HEK293 (cell line): ENCODE measurements around the gene CLCF1.

ENCODE experiments used
- CTCF ChIA-PET: fragments of 350-600 bp; formaldehyde crosslinking; extraction: SDS; loops from one replicate; lab custom pipeline; 2021; ENCODE audit warnings: antibody characterized with exemption; lab: Yijun Ruan, JAX
- POLR2A ChIA-PET: fragments of 300-600 bp; formaldehyde crosslinking; extraction: SDS; loops from one replicate; lab custom pipeline; 2020; ENCODE audit warnings: antibody characterized with exemption, inconsistent platforms; lab: Yijun Ruan, JAX
- H3K27ac ChIP-seq: fragments of 200-500 bp; sonication (Bioruptor generic); 2 replicates; pipeline ENCODE4 v1.5.1; 2014; ENCODE audit warnings: low read depth, low read length, control low read depth, inconsistent platforms; ENCODE audit errors: extremely low read depth
- H3K36me3 ChIP-seq, 2 experiments: fragments of 200-500 bp in 1 of 2; sonication (Bioruptor generic) in 1 of 2; 1 replicate in 1 of 2; 2 replicates in 1 of 2; pipeline ENCODE4 v1.5.1; 2014 to 2017; ENCODE audit warnings: inconsistent platforms in 2 of 2, low read length in 2 of 2; ENCODE audit not compliant: control insufficient read depth in 2 of 2, insufficient read depth in 1 of 2
- H3K4me1 ChIP-seq: fragments of 200-500 bp; sonication (Bioruptor generic); 2 replicates; pipeline ENCODE4 v1.5.1; 2014; ENCODE audit warnings: mild to moderate bottlenecking, low read length, inconsistent platforms; ENCODE audit not compliant: control insufficient read depth, insufficient read depth
- H3K4me3 ChIP-seq: 2 replicates; pipeline ENCODE4 v1.5.1; 2011; ENCODE audit warnings: low read depth, mild to moderate bottlenecking, control low read depth, low read length, moderate library complexity
- H3K9me3 ChIP-seq: fragments of 200-500 bp; sonication (Bioruptor generic); 2 replicates; pipeline ENCODE4 v1.5.1; 2014; ENCODE audit warnings: low read depth, low read length, inconsistent platforms; ENCODE audit not compliant: control insufficient read depth, insufficient read depth
- AEBP2 ChIP-seq: fragments of 450-650 bp; formaldehyde crosslinking; IDR thresholded peaks from 2 replicates; pipeline ENCODE4 v1.5.1; 2016; ENCODE audit warnings: missing biosample characterization, missing genetic modification characterization, borderline replicate concordance
- BCL11B ChIP-seq: fragments of 450-650 bp; formaldehyde crosslinking; IDR thresholded peaks from 2 replicates; pipeline ENCODE4 v1.5.1; 2016; ENCODE audit warnings: low read depth, missing biosample characterization, missing genetic modification characterization
- HOXC10 ChIP-seq: sonication (generic); formaldehyde crosslinking; IDR thresholded peaks from 2 replicates; pipeline ENCODE4 v1.8.1; 2023; ENCODE audit warnings: mild to moderate bottlenecking, missing genetic modification reagents
- HOXD13 ChIP-seq: sonication (generic); formaldehyde crosslinking; IDR thresholded peaks from 2 replicates; pipeline ENCODE4 v1.8.0; 2022; ENCODE audit warnings: missing genetic modification reagents, borderline replicate concordance
- YY2 ChIP-seq: fragments of 450-650 bp; formaldehyde crosslinking; IDR thresholded peaks from 2 replicates; pipeline ENCODE4 v1.5.1; 2016; ENCODE audit warnings: missing biosample characterization, missing genetic modification characterization
- ZNF132 ChIP-seq: fragments of 450-650 bp; formaldehyde crosslinking; IDR thresholded peaks from 2 replicates; pipeline ENCODE4 v1.5.1; 2017; ENCODE audit warnings: missing biosample characterization, missing genetic modification characterization, borderline replicate concordance
- ZNF184 ChIP-seq: fragments of 450-650 bp; IDR thresholded peaks from 2 replicates; pipeline ENCODE4 v1.5.1; 2018; ENCODE audit warnings: missing biosample characterization, mild to moderate bottlenecking, missing genetic modification characterization
- ZNF223 ChIP-seq: fragments of 450-650 bp; formaldehyde crosslinking; IDR thresholded peaks from 2 replicates; pipeline ENCODE4 v1.5.1; 2016; ENCODE audit warnings: missing biosample characterization, missing genetic modification characterization
- ZNF302 ChIP-seq: fragments of 450-650 bp; formaldehyde crosslinking; IDR thresholded peaks from 2 replicates; pipeline ENCODE4 v1.5.1; 2016; ENCODE audit warnings: missing biosample characterization, missing genetic modification characterization, low read depth
- ZNF37A ChIP-seq: fragments of 450-650 bp; IDR thresholded peaks from 2 replicates; pipeline ENCODE4 v1.5.1; 2018; ENCODE audit warnings: missing biosample characterization, missing genetic modification characterization
- ZNF48 ChIP-seq: fragments of 450-650 bp; formaldehyde crosslinking; IDR thresholded peaks from 2 replicates; pipeline ENCODE4 v1.5.1; 2016; ENCODE audit warnings: missing biosample characterization, missing genetic modification characterization
- ZNF561 ChIP-seq: fragments of 450-650 bp; IDR thresholded peaks from 2 replicates; pipeline ENCODE4 v1.5.1; 2018; ENCODE audit warnings: missing biosample characterization, missing genetic modification characterization, borderline replicate concordance
- ZNF596 ChIP-seq: fragments of 450-650 bp; IDR thresholded peaks from 2 replicates; pipeline ENCODE4 v1.5.0; 2018; ENCODE audit warnings: missing biosample characterization, mild to moderate bottlenecking, missing genetic modification characterization, moderate library complexity
- ZNF621 ChIP-seq: fragments of 450-650 bp; formaldehyde crosslinking; IDR thresholded peaks from 2 replicates; pipeline ENCODE4 v1.5.1; 2017; ENCODE audit warnings: missing biosample characterization, missing genetic modification characterization
- ZNF843 ChIP-seq: fragments of 450-650 bp; formaldehyde crosslinking; IDR thresholded peaks from 2 replicates; pipeline ENCODE4 v1.5.1; 2016; ENCODE audit warnings: missing biosample characterization, missing genetic modification characterization
- ZXDB ChIP-seq: fragments of 450-650 bp; formaldehyde crosslinking; IDR thresholded peaks from 2 replicates; pipeline ENCODE4 v1.5.1; 2016; ENCODE audit warnings: missing biosample characterization, missing genetic modification characterization
- TF ChIP-seq, protein P1 (sequence below): fragments of 450-650 bp; IDR thresholded peaks from 2 replicates; pipeline ENCODE4 v1.5.1; 2018; ENCODE audit warnings: missing biosample characterization, mild to moderate bottlenecking, missing genetic modification characterization
- TF ChIP-seq, protein P2 (sequence below): fragments of 450-650 bp; formaldehyde crosslinking; IDR thresholded peaks from 2 replicates; pipeline ENCODE4; 2016; ENCODE audit warnings: missing biosample characterization, missing genetic modification characterization
- TF ChIP-seq, protein P3 (sequence below): fragments of 450-650 bp; formaldehyde crosslinking; optimal IDR thresholded peaks from 2 replicates; pipeline ENCODE3; 2016; ENCODE audit warnings: missing biosample characterization, mild to moderate bottlenecking, missing genetic modification characterization
- TF ChIP-seq, protein P4 (sequence below): fragments of 450-650 bp; formaldehyde crosslinking; IDR thresholded peaks from 2 replicates; pipeline ENCODE4 v1.5.1; 2016; ENCODE audit warnings: missing biosample characterization, missing genetic modification characterization

The CLCF1 gene

GRCh38 chr11:67332081-67332691, 41.2 kb downstream of the CLCF1 start (continued):
- TF ChIP-seq ZNF132 (tag by site-specific recombination) (no peak), AEBP2 (no peak), ZNF48 (tag by site-specific recombination) (no peak)
- TF ChIP-seq, protein P1, sequence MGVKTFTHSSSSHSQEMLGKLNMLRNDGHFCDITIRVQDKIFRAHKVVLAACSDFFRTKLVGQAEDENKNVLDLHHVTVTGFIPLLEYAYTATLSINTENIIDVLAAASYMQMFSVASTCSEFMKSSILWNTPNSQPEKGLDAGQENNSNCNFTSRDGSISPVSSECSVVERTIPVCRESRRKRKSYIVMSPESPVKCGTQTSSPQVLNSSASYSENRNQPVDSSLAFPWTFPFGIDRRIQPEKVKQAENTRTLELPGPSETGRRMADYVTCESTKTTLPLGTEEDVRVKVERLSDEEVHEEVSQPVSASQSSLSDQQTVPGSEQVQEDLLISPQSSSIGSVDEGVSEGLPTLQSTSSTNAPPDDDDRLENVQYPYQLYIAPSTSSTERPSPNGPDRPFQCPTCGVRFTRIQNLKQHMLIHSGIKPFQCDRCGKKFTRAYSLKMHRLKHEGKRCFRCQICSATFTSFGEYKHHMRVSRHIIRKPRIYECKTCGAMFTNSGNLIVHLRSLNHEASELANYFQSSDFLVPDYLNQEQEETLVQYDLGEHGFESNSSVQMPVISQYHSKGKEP (tag by site-specific recombination), result no peak
- TF ChIP-seq, all 188 proteins: peak for 0

DNA sequence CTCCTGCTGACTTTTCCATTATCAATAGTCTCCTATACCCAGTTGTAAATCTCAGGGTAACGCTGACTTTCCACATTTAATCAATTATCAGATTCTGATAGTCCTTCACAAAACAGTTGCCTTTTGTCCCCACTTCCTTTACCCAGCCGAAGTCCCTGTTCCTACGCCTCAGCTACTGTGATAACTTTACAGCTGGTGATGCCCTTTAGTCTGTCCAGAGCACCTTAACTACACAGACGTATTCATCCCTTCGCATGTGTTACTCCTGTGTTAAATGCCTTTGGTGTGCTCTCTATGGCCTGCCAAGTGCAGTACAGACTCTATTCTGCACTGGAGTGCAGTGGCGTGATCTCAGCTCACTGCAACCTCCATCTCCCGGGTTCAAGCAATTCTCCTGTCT, 49.9 kb downstream of the CLCF1 start:
- ChIA-PET POLR2A (interaction anchor here (1.2 to 1.4 kb wide), 2 partner anchors 35 to 49 kb away, joined by 3 to 4 read pairs; no protein-coding TSS in a partner anchor), CTCF (interaction anchor here (1.5 to 11.2 kb wide), 2 partner anchors 22 to 60 kb away, joined by 6 to 104 read pairs; no protein-coding TSS in a partner anchor)
- H3K27ac ChIP-seq, result no peak overlapping the region
- TF ChIP-seq ZNF223 (tag by site-specific recombination), result no peak
- TF ChIP-seq BCL11B (tag by site-specific recombination), result no peak
- no peak for TF ChIP-seq HOXD13 (CRISPR knock-in tag)
- no peak for TF ChIP-seq ZNF596 (tag by site-specific recombination)
- no peak for TF ChIP-seq YY2 (tag by site-specific recombination)
- TF ChIP-seq ZNF621 (tag by site-specific recombination), result no peak
- no peak for TF ChIP-seq ZXDB
- TF ChIP-seq, protein P2, sequence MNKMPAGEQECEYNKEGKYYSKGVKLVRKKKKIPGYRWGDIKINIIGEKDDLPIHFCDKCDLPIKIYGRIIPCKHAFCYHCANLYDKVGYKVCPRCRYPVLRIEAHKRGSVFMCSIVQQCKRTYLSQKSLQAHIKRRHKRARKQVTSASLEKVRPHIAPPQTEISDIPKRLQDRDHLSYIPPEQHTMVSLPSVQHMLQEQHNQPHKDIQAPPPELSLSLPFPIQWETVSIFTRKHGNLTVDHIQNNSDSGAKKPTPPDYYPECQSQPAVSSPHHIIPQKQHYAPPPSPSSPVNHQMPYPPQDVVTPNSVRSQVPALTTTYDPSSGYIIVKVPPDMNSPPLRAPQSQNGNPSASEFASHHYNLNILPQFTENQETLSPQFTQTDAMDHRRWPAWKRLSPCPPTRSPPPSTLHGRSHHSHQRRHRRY (tag by site-specific recombination), result no peak
- no peak for TF ChIP-seq ZNF302 (tag by site-specific recombination)
- no peak for TF ChIP-seq HOXC10 (CRISPR knock-in tag)
- no peak for TF ChIP-seq ZNF561 (tag by site-specific recombination)
- no peak for TF ChIP-seq ZNF37A (tag by site-specific recombination)
- TF ChIP-seq ZNF184 (tag by site-specific recombination), result no peak
- TF ChIP-seq, protein P3, sequence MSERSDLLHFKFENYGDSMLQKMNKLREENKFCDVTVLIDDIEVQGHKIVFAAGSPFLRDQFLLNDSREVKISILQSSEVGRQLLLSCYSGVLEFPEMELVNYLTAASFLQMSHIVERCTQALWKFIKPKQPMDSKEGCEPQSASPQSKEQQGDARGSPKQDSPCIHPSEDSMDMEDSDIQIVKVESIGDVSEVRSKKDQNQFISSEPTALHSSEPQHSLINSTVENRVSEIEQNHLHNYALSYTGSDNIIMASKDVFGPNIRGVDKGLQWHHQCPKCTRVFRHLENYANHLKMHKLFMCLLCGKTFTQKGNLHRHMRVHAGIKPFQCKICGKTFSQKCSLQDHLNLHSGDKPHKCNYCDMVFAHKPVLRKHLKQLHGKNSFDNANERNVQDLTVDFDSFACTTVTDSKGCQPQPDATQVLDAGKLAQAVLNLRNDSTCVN (tag by site-specific recombination), result no peak
- TF ChIP-seq ZNF843 (tag by site-specific recombination), result no peak
- TF ChIP-seq, protein P4, sequence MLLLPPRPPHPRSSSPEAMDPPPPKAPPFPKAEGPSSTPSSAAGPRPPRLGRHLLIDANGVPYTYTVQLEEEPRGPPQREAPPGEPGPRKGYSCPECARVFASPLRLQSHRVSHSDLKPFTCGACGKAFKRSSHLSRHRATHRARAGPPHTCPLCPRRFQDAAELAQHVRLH (tag by site-specific recombination), result no peak
- no peak overlapping the region for H3K4me3 ChIP-seq
- peaks cover 0 to 16% of the 10 kb centered on the region in 2 experiments; a peak in 1 of 3 replicates for H3K36me3 ChIP-seq
- no peaks in the 10 kb centered on the region for H3K4me1 ChIP-seq
- H3K9me3 ChIP-seq, result no peaks in the 10 kb centered on the region
